HepG2 (cell line): ENCODE results near the gene HNRNPL. TPM values are rescaled to one million over a fixed set of nuclear protein-coding genes. Genes with fewer than 3 reads are reported as not detected.

ENCODE experiments used
- AKAP8 ChIP-seq: sonication (generic); formaldehyde crosslinking; IDR thresholded peaks from 2 replicates; pipeline ENCODE4 v1.5.1; 2020; ENCODE audit warnings: mild to moderate bottlenecking, missing genetic modification reagents
- ARNTL ChIP-seq: sonication (generic); formaldehyde crosslinking; IDR thresholded peaks from 2 replicates; pipeline ENCODE4 v1.4.0; 2020; ENCODE audit warnings: mild to moderate bottlenecking, missing genetic modification reagents
- CBX5 ChIP-seq: sonication (generic); formaldehyde crosslinking; IDR thresholded peaks from 2 replicates; pipeline ENCODE4 v1.4.0; 2020; ENCODE audit warnings: missing genetic modification reagents, borderline replicate concordance
- ERF ChIP-seq: IDR thresholded peaks from 2 replicates; pipeline ENCODE4 v1.6.1; 2018; ENCODE audit warnings: missing biosample characterization, missing genetic modification reagents
- FOXK1 ChIP-seq: sonication (generic); formaldehyde crosslinking; IDR thresholded peaks from 2 replicates; pipeline ENCODE4 v1.4.0; 2020; ENCODE audit warnings: low read depth, missing genetic modification reagents, borderline replicate concordance
- HMG20A ChIP-seq: IDR thresholded peaks from 2 replicates; pipeline ENCODE4 v1.6.1; 2016; ENCODE audit warnings: borderline replicate concordance
- MXI1 ChIP-seq: IDR thresholded peaks from 3 replicates; pipeline ENCODE4 v1.6.1; 2012; ENCODE audit warnings: low read depth, low read length, inconsistent platforms, borderline replicate concordance
- RNF2 ChIP-seq: fragments of 450-650 bp; conservative IDR thresholded peaks from 2 replicates; pipeline ENCODE4 v1.6.1; 2016; ENCODE audit warnings: low read depth
- SIX4 ChIP-seq: sonication (generic); formaldehyde crosslinking; IDR thresholded peaks from 2 replicates; pipeline ENCODE4 v1.4.0; 2020; ENCODE audit warnings: missing genetic modification reagents
- SNAI1 ChIP-seq: sonication (generic); formaldehyde crosslinking; IDR thresholded peaks from 2 replicates; pipeline ENCODE4 v1.5.0; 2020; ENCODE audit warnings: mild to moderate bottlenecking, missing genetic modification reagents, borderline replicate concordance
- TOE1 ChIP-seq: sonication (generic); formaldehyde crosslinking; IDR thresholded peaks from 2 replicates; pipeline ENCODE4 v1.4.0; 2020; ENCODE audit warnings: mild to moderate bottlenecking, missing genetic modification reagents
- ZBTB7B ChIP-seq: sonication (generic); formaldehyde crosslinking; IDR thresholded peaks from 2 replicates; pipeline ENCODE4 v1.4.0; 2020; ENCODE audit warnings: missing genetic modification reagents
- ZC3H13 ChIP-seq: sonication (generic); formaldehyde crosslinking; IDR thresholded peaks from 2 replicates; pipeline ENCODE4 v1.8.1; 2023; ENCODE audit warnings: mild to moderate bottlenecking, missing genetic modification reagents, moderate library complexity
- ZNF251 ChIP-seq: sonication (generic); formaldehyde crosslinking; IDR thresholded peaks from 2 replicates; pipeline ENCODE4 v1.9.0; 2021; ENCODE audit warnings: mild to moderate bottlenecking, missing genetic modification reagents
- ZNF253 ChIP-seq: sonication (generic); formaldehyde crosslinking; IDR thresholded peaks from 2 replicates; pipeline ENCODE4 v1.8.0; 2022; ENCODE audit warnings: mild to moderate bottlenecking, missing genetic modification reagents, borderline replicate concordance
- ZNF260 ChIP-seq: sonication (generic); formaldehyde crosslinking; IDR thresholded peaks from 2 replicates; pipeline ENCODE4 v1.4.0; 2020; ENCODE audit warnings: missing genetic modification reagents, low read depth, mild to moderate bottlenecking, borderline replicate concordance
- ZNF296 ChIP-seq: sonication (generic); formaldehyde crosslinking; conservative IDR thresholded peaks from 2 replicates; pipeline ENCODE4 v1.5.0; 2020; ENCODE audit warnings: mild to moderate bottlenecking, missing genetic modification reagents
- ZNF337 ChIP-seq: sonication (generic); formaldehyde crosslinking; IDR thresholded peaks from 2 replicates; pipeline ENCODE4 v1.5.1; 2020; ENCODE audit warnings: missing genetic modification reagents, low read depth, mild to moderate bottlenecking, borderline replicate concordance
- ZNF383 ChIP-seq: sonication (generic); formaldehyde crosslinking; IDR thresholded peaks from 2 replicates; pipeline ENCODE4 v1.4.0; 2020; ENCODE audit warnings: missing genetic modification reagents, mild to moderate bottlenecking, borderline replicate concordance
- ZNF431 ChIP-seq: sonication (generic); formaldehyde crosslinking; IDR thresholded peaks from 2 replicates; pipeline ENCODE4 v1.9.0; 2022; ENCODE audit warnings: missing genetic modification reagents, low read depth, mild to moderate bottlenecking, borderline replicate concordance
- ZNF543 ChIP-seq: sonication (generic); formaldehyde crosslinking; IDR thresholded peaks from 2 replicates; pipeline ENCODE4 v1.4.0; 2020; ENCODE audit warnings: mild to moderate bottlenecking, missing genetic modification reagents
- ZNF562 ChIP-seq: sonication (generic); formaldehyde crosslinking; IDR thresholded peaks from 2 replicates; pipeline ENCODE4 v1.8.0; 2022; ENCODE audit warnings: missing genetic modification reagents, borderline replicate concordance
- ZNF724P ChIP-seq: sonication (generic); formaldehyde crosslinking; IDR thresholded peaks from 2 replicates; pipeline ENCODE4 v1.8.0; 2022; ENCODE audit warnings: missing genetic modification reagents, borderline replicate concordance
- ZNF761 ChIP-seq: sonication (generic); formaldehyde crosslinking; conservative IDR thresholded peaks from 2 replicates; pipeline ENCODE4 v1.4.0; 2020; ENCODE audit warnings: mild to moderate bottlenecking, missing genetic modification reagents
- ZNF878 ChIP-seq: sonication (generic); formaldehyde crosslinking; IDR thresholded peaks from 2 replicates; pipeline ENCODE4 v1.8.1; 2023; ENCODE audit warnings: mild to moderate bottlenecking, missing genetic modification reagents, moderate library complexity
- polyA plus RNA-seq, 8 experiments: library from polyadenylated mRNA; depleted of rRNA in 3 of 8; stranded (reverse) in 7 of 8; unstranded in 1 of 8; fragments of >200 nt; fragmentation: Illumina TruSeq in 4 of 8; extraction: Trizol in 4 of 8; gene quantifications; 2 replicates each; pipeline versions ENCODE4 v1.2.1 to v1.2.3, GENCODE V29; 2011 to 2016; ENCODE audit warnings: low read depth in 4 of 8, missing spikeins in 1 of 8, mixed read lengths in 1 of 8; ENCODE audit not compliant: insufficient read depth in 1 of 8
- total RNA-seq, 5 experiments: library from RNA; depleted of rRNA; stranded (reverse); fragments of >200 nt; fragmentation: Illumina TruSeq; extraction: Trizol; gene quantifications; 2 replicates each; pipeline ENCODE4 v1.2.3, GENCODE V29; 2016; ENCODE audit warnings: low read depth in 1 of 5
- TF ChIP-seq, protein P1 (sequence below): sonication (generic); formaldehyde crosslinking; IDR thresholded peaks from 2 replicates; pipeline ENCODE4 v1.9.0; 2022; ENCODE audit warnings: missing genetic modification reagents, mild to moderate bottlenecking, borderline replicate concordance
- TF ChIP-seq, protein P2 (sequence below): sonication (generic); formaldehyde crosslinking; IDR thresholded peaks from 2 replicates; pipeline ENCODE4 v1.4.0; 2020; ENCODE audit warnings: missing genetic modification reagents, borderline replicate concordance

HNRNPL gene
- total and polyA plus RNA-seq, 2 of the 13 experiments (the other 11 are each of a cell fraction or from before 2014, with no cell fraction given) = 156 to 278 TPM

DNA sequence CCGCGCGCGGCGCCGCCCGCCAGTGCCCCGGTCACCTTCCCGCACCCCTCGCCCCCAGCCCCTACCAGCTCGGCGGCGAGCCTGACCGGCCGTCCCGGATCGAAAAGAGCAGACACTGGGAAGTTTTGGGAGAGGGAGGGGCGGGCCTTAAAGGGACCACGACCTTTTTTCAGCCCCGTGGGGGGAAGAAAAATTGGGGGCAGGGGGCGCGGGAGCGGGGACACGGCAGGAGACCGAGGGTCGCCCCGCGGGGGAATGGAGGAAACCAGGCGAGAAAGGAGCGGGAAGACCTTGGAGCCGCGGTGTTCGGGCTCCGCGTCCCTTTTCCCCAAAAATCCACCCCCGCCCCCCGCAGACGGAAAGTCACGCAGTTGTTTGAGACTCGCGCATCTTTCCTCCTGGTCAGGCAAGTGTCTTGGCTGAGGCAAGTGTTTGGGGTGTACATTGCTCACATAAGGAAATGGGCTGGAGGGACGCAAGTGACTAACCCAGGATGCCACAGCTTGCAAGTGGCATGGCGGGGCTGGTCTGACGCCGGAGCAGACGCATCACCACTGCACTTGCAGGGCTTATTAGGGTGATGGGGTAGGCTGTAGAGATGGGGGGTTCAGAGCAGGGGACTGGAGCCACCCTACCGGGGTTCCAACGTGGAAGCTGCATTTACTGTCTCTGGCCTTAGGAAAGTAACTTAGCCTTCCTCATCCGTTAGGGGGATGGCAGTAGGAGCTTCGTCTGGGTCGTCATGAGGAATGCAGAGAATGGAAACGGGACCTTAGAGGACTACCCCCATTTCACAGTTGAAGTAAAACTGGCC lies 2.7 kb upstream of the HNRNPL start (continued):
- TF ChIP-seq RNF2 (no peak), ZC3H13 (CRISPR knock-in tag) (no peak), ZNF253 (CRISPR knock-in tag) (0 out of 2 replicates have a peak, but pooled peaks have one; percentile 8), ZNF724P (CRISPR knock-in tag) (no peak), SIX4 (no peak), ZNF260 (no peak), ZNF431 (CRISPR knock-in tag) (no peak), ZNF383 (no peak), SNAI1 (no peak), MXI1 (no peak), FOXK1 (CRISPR knock-in tag) (no peak), CBX5 (CRISPR knock-in tag) (0 out of 2 replicates have a peak, but pooled peaks have one; percentile 44), ARNTL (CRISPR knock-in tag) (0 out of 2 replicates have a peak, but pooled peaks have one; percentile 48), ZNF337 (CRISPR knock-in tag) (no peak), HMG20A (no peak), ERF (no peak), ZNF761 (CRISPR knock-in tag) (no peak), ZNF543 (CRISPR knock-in tag) (peak; percentile 5; the same call in 1 of the 2 replicates), ZNF878 (CRISPR knock-in tag) (no peak), ZBTB7B (CRISPR knock-in tag) (no peak), TOE1 (CRISPR knock-in tag) (no peak), ZNF251 (CRISPR knock-in tag) (no peak), ZNF562 (CRISPR knock-in tag) (no peak), AKAP8 (CRISPR knock-in tag) (no peak), ZNF296 (CRISPR knock-in tag) (no peak)
- TF ChIP-seq, protein P1, sequence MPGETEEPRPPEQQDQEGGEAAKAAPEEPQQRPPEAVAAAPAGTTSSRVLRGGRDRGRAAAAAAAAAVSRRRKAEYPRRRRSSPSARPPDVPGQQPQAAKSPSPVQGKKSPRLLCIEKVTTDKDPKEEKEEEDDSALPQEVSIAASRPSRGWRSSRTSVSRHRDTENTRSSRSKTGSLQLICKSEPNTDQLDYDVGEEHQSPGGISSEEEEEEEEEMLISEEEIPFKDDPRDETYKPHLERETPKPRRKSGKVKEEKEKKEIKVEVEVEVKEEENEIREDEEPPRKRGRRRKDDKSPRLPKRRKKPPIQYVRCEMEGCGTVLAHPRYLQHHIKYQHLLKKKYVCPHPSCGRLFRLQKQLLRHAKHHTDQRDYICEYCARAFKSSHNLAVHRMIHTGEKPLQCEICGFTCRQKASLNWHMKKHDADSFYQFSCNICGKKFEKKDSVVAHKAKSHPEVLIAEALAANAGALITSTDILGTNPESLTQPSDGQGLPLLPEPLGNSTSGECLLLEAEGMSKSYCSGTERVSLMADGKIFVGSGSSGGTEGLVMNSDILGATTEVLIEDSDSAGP (CRISPR knock-in tag) = peak; percentile 99
- TF ChIP-seq, protein P2, sequence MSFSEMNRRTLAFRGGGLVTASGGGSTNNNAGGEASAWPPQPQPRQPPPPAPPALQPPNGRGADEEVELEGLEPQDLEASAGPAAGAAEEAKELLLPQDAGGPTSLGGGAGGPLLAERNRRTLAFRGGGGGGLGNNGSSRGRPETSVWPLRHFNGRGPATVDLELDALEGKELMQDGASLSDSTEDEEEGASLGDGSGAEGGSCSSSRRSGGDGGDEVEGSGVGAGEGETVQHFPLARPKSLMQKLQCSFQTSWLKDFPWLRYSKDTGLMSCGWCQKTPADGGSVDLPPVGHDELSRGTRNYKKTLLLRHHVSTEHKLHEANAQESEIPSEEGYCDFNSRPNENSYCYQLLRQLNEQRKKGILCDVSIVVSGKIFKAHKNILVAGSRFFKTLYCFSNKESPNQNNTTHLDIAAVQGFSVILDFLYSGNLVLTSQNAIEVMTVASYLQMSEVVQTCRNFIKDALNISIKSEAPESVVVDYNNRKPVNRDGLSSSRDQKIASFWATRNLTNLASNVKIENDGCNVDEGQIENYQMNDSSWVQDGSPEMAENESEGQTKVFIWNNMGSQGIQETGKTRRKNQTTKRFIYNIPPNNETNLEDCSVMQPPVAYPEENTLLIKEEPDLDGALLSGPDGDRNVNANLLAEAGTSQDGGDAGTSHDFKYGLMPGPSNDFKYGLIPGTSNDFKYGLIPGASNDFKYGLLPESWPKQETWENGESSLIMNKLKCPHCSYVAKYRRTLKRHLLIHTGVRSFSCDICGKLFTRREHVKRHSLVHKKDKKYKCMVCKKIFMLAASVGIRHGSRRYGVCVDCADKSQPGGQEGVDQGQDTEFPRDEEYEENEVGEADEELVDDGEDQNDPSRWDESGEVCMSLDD = no peak
